Measurements from ENCODE around the gene BAIAP2L2.

DNA sequence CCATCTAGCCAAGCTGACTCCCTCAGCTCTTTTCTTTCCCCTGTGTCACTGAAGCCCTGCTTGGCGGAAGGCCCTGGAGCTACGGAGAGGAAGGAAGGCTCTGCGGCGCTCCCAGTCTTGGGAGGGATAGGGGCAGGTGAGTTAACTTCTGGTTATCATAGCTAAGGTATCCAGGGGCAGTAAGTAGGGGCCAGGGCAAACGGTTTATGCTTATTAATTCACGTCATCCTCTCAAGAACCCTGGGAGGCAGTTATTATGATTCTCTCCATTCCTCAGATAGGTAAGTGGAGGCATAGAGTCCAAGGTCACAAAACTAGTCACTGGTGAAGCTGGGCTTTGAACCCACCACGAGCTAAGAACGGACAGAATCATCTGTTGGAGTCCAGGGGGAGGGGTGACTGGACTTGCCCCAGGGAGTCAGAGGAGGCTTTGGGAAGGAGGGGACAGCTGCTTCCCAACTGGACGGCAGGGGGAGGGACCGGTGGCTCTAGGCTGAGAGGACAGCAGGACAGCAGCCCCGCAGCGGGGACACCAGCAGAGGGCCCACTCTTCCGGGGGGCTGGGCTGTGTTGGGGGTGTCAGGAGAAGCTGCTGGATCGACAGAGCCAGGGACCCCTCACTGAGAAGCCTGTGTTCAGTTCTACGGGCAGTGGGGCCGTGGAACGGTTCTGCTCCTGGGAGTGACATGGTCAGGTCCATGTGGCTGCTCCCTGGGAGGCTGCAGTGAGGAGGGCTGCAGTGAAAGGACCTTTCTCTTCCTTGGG lies 3.5 kb downstream of the BAIAP2L2 start:
- TF ChIP-seq POLR2A (IDR thresholded peaks at IDR 0.05; ENCODE audit: low read length) (no peak), CTCF (IDR thresholded peaks at IDR 0.05) (no peak), BCL3 (IDR thresholded peaks at IDR 0.05) (no peak), KDM5A (IDR thresholded peaks at IDR 0.05) (no peak), CEBPB (IDR thresholded peaks at IDR 0.05) (no peak), RAD21 (conservative IDR thresholded peaks at IDR 0.05 in 1 of 2, IDR thresholded peaks at IDR 0.05 in 1 of 2) (no peak), USF2 (IDR thresholded peaks at IDR 0.05) (no peak), BHLHE40 (IDR thresholded peaks at IDR 0.05; ENCODE audit: low read depth, low read length) (no peak), MAZ (IDR thresholded peaks at IDR 0.05; ENCODE audit: borderline replicate concordance, low read depth, low read length) (no peak)

Measured in A549 (cell line).